ENCODE data around the gene MAT2B.

GRCh38 chr5:163504079-163504931, 1.1 kb upstream of the MAT2B start:
- TF ChIP-seq MYC (IDR thresholded peaks at IDR 0.05; ENCODE audit: borderline replicate concordance, low read length) (no peak), EP300 (IDR thresholded peaks at IDR 0.05) (no peak), RAD21 (conservative IDR thresholded peaks at IDR 0.05 in 1 of 2, IDR thresholded peaks at IDR 0.05 in 1 of 2) (no peak), CTCF (IDR thresholded peaks at IDR 0.05) (no peak)
